ENCODE measurements around the gene ROPN1L.

ROPN1L gene

GRCh38 chr5:10499066-10499465 is 57.4 kb downstream of the ROPN1L start:
- no peaks in the 10 kb centered on the region for H4K20me1 ChIP-seq (ENCODE audit: low read depth, low read length)
- H3K9me2 ChIP-seq (replicated peaks; ENCODE audit: insufficient read depth, low read length) = no peaks in the 10 kb centered on the region
- no peak overlapping the region for H3K9ac ChIP-seq (ENCODE audit: low read length)
- no peak for TF ChIP-seq EZH2phosphoT487 (conservative IDR thresholded peaks at IDR 0.05; ENCODE audit: low read length)
- TF ChIP-seq CTCF (IDR thresholded peaks at IDR 0.05; ENCODE audit: insufficient read depth, low read length, poor library complexity, severe bottlenecking) = no peak
- no peaks in the 10 kb centered on the region for H3K36me3 ChIP-seq (ENCODE audit: low read length)
- H3K27ac ChIP-seq (ENCODE audit: low read depth, low read length) = no peak overlapping the region
- peaks cover 11% of the 10 kb centered on the region; the same call in 1 of the 2 replicates for H3K9me3 ChIP-seq (ENCODE audit: insufficient read depth, low read length)
- no peak overlapping the region for H3K4me2 ChIP-seq (ENCODE audit: low read depth, low read length, poor library complexity, severe bottlenecking)
- no peak overlapping the region for H2AFZ ChIP-seq (ENCODE audit: low read depth, low read length, severe bottlenecking)
- no peaks in the 10 kb centered on the region for H3F3A ChIP-seq (ENCODE audit: insufficient read depth)
- H3K4me3 ChIP-seq (ENCODE audit: insufficient read depth, low read length, poor library complexity, severe bottlenecking) = no peak overlapping the region
- no peaks in the 10 kb centered on the region for H3K27me3 ChIP-seq (ENCODE audit: low read length)
- H3K79me2 ChIP-seq (ENCODE audit: insufficient read depth, low read length) = no peaks in the 10 kb centered on the region

- Histone ChIP-seq H2AFZ (ENCODE audit: low read depth, low read length, severe bottlenecking) (no peak overlapping the region), H3F3A (ENCODE audit: insufficient read depth) (no peaks in the 10 kb centered on the region), H3K27me3 (ENCODE audit: low read length) (no peaks in the 10 kb centered on the region), H4K20me1 (ENCODE audit: low read depth, low read length) (no peaks in the 10 kb centered on the region), H3K4me3 (ENCODE audit: insufficient read depth, low read length, poor library complexity, severe bottlenecking) (no peak overlapping the region), H3K4me2 (ENCODE audit: low read depth, low read length, poor library complexity, severe bottlenecking) (no peak overlapping the region), H3K36me3 (ENCODE audit: low read length) (no peaks in the 10 kb centered on the region), H3K79me2 (ENCODE audit: insufficient read depth, low read length) (no peaks in the 10 kb centered on the region), H3K27ac (ENCODE audit: low read depth, low read length) (no peak overlapping the region), H3K9ac (ENCODE audit: low read length) (no peak overlapping the region), H3K9me3 (ENCODE audit: insufficient read depth, low read length) (peaks cover 4% of the 10 kb centered on the region; the same call in 1 of the 2 replicates), H3K9me2 (replicated peaks; ENCODE audit: insufficient read depth, low read length) (no peaks in the 10 kb centered on the region)
- TF ChIP-seq CTCF (IDR thresholded peaks at IDR 0.05; ENCODE audit: insufficient read depth, low read length, poor library complexity, severe bottlenecking) = no peak
- no peak for TF ChIP-seq EZH2phosphoT487 (conservative IDR thresholded peaks at IDR 0.05; ENCODE audit: low read length)
Observed at GRCh38 chr5:10499776-10500175, 58.1 kb downstream of the ROPN1L start.

- Histone ChIP-seq H2AFZ (ENCODE audit: low read depth, low read length, severe bottlenecking) (no peak overlapping the region), H3K79me2 (ENCODE audit: insufficient read depth, low read length) (no peaks in the 10 kb centered on the region), H3K27ac (ENCODE audit: low read depth, low read length) (no peak overlapping the region), H3K36me3 (ENCODE audit: low read length) (no peaks in the 10 kb centered on the region), H3K4me3 (ENCODE audit: insufficient read depth, low read length, poor library complexity, severe bottlenecking) (no peak overlapping the region), H3K9me3 (ENCODE audit: insufficient read depth, low read length) (no peaks in the 10 kb centered on the region), H4K20me1 (ENCODE audit: low read depth, low read length) (no peaks in the 10 kb centered on the region), H3K9ac (ENCODE audit: low read length) (no peak overlapping the region), H3K4me2 (ENCODE audit: low read depth, low read length, poor library complexity, severe bottlenecking) (no peak overlapping the region), H3F3A (ENCODE audit: insufficient read depth) (no peaks in the 10 kb centered on the region), H3K9me2 (replicated peaks; ENCODE audit: insufficient read depth, low read length) (no peaks in the 10 kb centered on the region), H3K27me3 (ENCODE audit: low read length) (no peaks in the 10 kb centered on the region)
- TF ChIP-seq CTCF (IDR thresholded peaks at IDR 0.05; ENCODE audit: insufficient read depth, low read length, poor library complexity, severe bottlenecking) = no peak
- no peak for TF ChIP-seq EZH2phosphoT487 (conservative IDR thresholded peaks at IDR 0.05; ENCODE audit: low read length)
Observed at GRCh38 chr5:10500669-10501068, 59.0 kb downstream of the ROPN1L start.
